Endothelial cell (in vitro differentiated cells): ENCODE results near the gene KDM5A. TPM values are rescaled to one million over a fixed set of nuclear protein-coding genes. Genes with fewer than 3 reads are reported as not detected.
"Not testable (repeated sequence)": the region's sequence is repeated elsewhere in the genome, so short reads cannot be mapped to it uniquely, and the experiment has no call there.

ENCODE experiments used
- DNase-seq: peaks from one replicate; pipeline ENCODE4 v3.0.0; 2021; ENCODE audit warnings: low spot score
- H3K27ac Mint-ChIP-seq: one replicate; pipeline ENCODE4 v1.8.0; 2021; ENCODE audit warnings: mixed read lengths, inconsistent platforms; ENCODE audit not compliant: unreplicated experiment
- H3K27me3 Mint-ChIP-seq: one replicate; pipeline ENCODE4 v1.8.0; 2021; ENCODE audit warnings: mild to moderate bottlenecking, moderate library complexity, mixed read lengths, inconsistent platforms; ENCODE audit not compliant: unreplicated experiment
- H3K36me3 Mint-ChIP-seq: one replicate; pipeline ENCODE4 v1.8.0; 2021; ENCODE audit warnings: mild to moderate bottlenecking, low read depth, mixed read lengths, inconsistent platforms; ENCODE audit not compliant: unreplicated experiment
- H3K4me1 Mint-ChIP-seq: one replicate; pipeline ENCODE4 v1.8.0; 2021; ENCODE audit warnings: mild to moderate bottlenecking, mixed read lengths, inconsistent platforms; ENCODE audit not compliant: unreplicated experiment
- H3K4me3 Mint-ChIP-seq: one replicate; pipeline ENCODE4 v1.8.0; 2021; ENCODE audit warnings: mild to moderate bottlenecking, mixed read lengths, inconsistent platforms; ENCODE audit not compliant: unreplicated experiment
- H3K9me3 Mint-ChIP-seq: one replicate; pipeline ENCODE4 v1.8.0; 2021; ENCODE audit warnings: mixed read lengths, inconsistent platforms; ENCODE audit not compliant: unreplicated experiment
- total RNA-seq: library from RNA; stranded (reverse); fragmentation: NEBNext Ultra II Directional; extraction: Animal tissue kit (Norgen Biotek cat#: 25700); gene quantifications from one replicate; pipeline ENCODE4 v1.2.1, GENCODE V29; 2021; ENCODE audit not compliant: unreplicated experiment
- TF ChIP-seq, protein P1 (sequence below): fragments of 200-600 bp; sonication (generic); IDR thresholded peaks from one replicate; pipeline ENCODE4 v1.5.0; 2021; ENCODE audit warnings: antibody characterized with exemption; ENCODE audit not compliant: unreplicated experiment

Gene KDM5A
- total RNA-seq, 1 donor from 2014 or later, result 86.3 TPM

DNA sequence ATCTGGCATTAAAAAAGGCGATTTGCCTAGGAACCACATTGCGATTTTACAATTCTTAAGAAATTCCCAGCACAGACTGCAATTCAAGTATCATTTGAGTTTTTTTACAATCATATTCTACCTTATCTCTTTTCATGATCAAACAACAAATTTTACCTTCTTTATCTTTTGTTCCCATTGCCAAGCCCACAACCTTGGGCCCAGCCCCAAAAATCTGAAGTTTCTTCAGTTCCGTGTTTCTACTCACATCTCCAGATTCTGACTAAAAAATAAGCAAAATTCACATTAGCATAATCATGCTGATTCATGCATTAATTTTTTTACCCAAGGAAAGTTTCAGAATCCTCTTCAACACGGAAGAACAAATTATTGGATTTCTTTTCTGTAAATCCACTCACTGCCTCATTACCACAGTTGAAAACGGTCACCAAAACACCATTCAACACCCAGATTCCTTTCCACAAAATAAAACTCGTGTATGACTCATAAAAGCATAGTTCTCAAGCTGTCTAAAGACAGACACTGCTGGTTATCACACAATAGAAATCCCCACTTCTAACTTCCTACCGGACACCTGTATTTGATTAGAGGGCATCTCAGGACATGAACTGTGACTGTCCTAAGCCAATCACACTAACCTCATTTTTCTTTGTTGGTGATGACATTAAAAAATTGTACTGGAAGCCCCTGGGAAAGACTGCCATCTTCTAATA is 32.7 kb downstream of the KDM5A start:
- Mint-ChIP-seq H3K4me3 (peak overlapping the region; percentile 5), H3K36me3 (peaks cover 52% of the 10 kb centered on the region), H3K27ac (no peak overlapping the region), H3K4me1 (no peaks in the 10 kb centered on the region), H3K27me3 (peaks cover 3% of the 10 kb centered on the region), H3K9me3 (no peaks in the 10 kb centered on the region)
- no peak for DNase-seq
- TF ChIP-seq, protein P1, sequence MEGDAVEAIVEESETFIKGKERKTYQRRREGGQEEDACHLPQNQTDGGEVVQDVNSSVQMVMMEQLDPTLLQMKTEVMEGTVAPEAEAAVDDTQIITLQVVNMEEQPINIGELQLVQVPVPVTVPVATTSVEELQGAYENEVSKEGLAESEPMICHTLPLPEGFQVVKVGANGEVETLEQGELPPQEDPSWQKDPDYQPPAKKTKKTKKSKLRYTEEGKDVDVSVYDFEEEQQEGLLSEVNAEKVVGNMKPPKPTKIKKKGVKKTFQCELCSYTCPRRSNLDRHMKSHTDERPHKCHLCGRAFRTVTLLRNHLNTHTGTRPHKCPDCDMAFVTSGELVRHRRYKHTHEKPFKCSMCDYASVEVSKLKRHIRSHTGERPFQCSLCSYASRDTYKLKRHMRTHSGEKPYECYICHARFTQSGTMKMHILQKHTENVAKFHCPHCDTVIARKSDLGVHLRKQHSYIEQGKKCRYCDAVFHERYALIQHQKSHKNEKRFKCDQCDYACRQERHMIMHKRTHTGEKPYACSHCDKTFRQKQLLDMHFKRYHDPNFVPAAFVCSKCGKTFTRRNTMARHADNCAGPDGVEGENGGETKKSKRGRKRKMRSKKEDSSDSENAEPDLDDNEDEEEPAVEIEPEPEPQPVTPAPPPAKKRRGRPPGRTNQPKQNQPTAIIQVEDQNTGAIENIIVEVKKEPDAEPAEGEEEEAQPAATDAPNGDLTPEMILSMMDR, result no peak

DNA sequence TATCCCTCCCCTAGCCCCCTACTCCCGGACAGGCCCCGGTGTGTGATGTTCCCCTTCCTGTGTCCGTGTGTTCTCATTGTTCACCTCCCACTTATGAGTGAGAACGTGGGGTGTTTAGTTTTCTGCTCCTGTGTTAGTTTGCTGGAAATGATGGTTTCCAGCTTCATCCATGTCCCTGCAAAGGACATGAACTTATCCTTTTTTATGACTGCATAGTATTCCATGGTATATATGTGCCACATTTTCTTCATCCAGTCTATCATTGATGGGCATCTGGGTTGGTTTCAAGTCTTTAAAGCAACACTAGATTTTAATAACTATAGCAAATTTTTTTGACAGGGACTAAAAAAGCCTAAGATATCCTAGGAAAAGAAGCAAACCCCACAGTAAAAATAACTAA is 37.9 kb downstream of the KDM5A start:
- H3K36me3 Mint-ChIP-seq, result peaks cover 42% of the 10 kb centered on the region
- H3K27ac Mint-ChIP-seq, result peak overlapping the region; percentile 65
- H3K27me3 Mint-ChIP-seq, result not testable (repeated sequence)

DNA sequence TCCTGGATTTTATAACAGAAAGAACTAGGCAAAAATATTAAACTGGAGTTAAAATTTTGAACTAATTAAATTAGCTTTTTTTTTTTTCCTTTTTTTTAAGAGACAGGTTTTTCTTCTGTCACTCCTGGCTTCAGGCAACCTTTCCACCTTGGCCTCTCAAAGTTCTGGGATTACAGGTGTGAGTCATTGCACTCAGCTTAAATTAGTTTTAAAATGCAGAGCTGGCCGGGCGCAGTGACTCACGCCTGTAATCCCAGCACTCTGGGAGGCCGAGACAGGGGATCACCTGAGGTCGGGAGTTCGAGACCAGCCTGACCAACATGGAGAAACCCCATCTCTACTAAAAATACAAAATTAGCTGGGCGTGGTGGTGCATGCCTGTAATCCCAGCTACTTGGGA is 39.5 kb downstream of the KDM5A start:
- not testable (repeated sequence) for H3K4me1 Mint-ChIP-seq, H3K4me3 Mint-ChIP-seq, H3K27ac Mint-ChIP-seq, H3K9me3 Mint-ChIP-seq, H3K27me3 Mint-ChIP-seq, DNase-seq
- peaks cover 48% of the 10 kb centered on the region for H3K36me3 Mint-ChIP-seq

More for the DNA sequence above, 37.9 kb downstream of the KDM5A start:
- H3K4me1 Mint-ChIP-seq, H3K9me3 Mint-ChIP-seq, H3K4me3 Mint-ChIP-seq, DNase-seq: not testable (repeated sequence)

DNA sequence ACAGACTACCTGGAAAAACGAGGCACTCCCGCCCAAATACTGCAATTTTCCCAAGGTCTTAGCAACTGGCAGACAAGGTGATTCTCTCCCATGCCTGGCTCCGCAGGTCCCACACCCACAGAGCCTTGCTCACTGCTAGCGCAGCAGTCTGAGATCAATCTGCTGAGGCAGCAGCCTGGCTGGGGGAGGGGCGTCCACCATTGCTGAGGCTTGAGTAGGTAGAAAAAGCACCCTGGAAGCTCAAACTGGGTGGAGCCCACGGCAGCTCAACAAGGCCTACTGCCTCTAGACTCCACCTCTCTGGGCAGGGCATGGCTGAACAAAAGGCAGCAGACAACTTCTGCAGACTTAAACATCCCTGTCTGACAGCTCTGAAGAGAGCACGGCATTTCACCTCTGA is 46.1 kb downstream of the KDM5A start:
- peaks cover 46% of the 10 kb centered on the region for H3K36me3 Mint-ChIP-seq
- not testable (repeated sequence) for DNase-seq, H3K27me3 Mint-ChIP-seq, H3K9me3 Mint-ChIP-seq, H3K27ac Mint-ChIP-seq, H3K4me3 Mint-ChIP-seq, H3K4me1 Mint-ChIP-seq

DNA sequence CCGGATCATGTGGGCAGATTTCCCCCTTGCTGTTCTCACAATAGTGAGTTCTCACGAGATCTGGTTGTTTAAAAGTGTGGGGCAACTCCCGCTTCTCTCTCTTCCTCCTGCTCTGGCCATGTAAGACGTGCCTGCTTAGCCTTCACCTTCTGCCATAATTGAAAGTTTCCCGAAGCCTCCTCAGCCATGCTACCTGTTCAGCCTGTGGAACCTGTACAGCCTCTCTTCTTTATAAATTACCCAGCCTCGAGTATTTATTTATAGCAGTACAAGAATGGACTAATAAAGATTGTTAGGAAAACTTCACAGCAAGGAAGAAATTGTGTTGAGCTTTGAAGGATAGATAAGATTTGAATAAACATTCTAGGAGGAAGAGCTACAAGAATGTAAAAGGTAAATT is 52.1 kb downstream of the KDM5A start:
- TF ChIP-seq, protein P1, result no peak
- Mint-ChIP-seq H3K27me3 (peaks cover 1% of the 10 kb centered on the region), H3K36me3 (peaks cover 40% of the 10 kb centered on the region), H3K9me3 (no peaks in the 10 kb centered on the region), H3K4me1 (no peaks in the 10 kb centered on the region), H3K4me3 (no peak overlapping the region), H3K27ac (no peak overlapping the region)
- no peak for DNase-seq

DNA sequence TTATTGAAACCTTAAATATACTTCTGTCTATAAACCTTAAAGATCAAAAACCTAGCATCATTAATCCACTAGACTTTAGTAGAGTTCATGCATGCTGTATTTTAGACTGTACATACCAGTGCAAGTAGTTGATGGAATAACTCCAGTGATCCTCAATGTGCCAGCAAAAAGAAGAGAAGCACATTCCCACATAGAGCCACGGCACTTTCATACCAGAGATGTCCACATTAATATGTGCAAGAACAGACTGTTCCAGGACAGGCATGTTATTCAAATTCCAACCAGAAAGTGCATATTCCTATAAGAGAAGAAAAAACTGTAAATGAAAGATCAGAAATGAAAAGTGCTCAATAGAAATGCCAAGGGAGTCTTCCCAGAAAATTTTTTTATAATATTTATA is 55.0 kb downstream of the KDM5A start:
- no peaks in the 10 kb centered on the region for H3K9me3 Mint-ChIP-seq
- H3K27ac Mint-ChIP-seq, result no peak overlapping the region
- H3K4me1 Mint-ChIP-seq, result peaks cover 5% of the 10 kb centered on the region
- H3K36me3 Mint-ChIP-seq, result peaks cover 34% of the 10 kb centered on the region
- TF ChIP-seq, protein P1, result no peak
- no peak overlapping the region for H3K4me3 Mint-ChIP-seq
- H3K27me3 Mint-ChIP-seq, result no peaks in the 10 kb centered on the region
- DNase-seq, result no peak
